Measurements from ENCODE around the gene NADSYN1. TPM values are rescaled to one million over a fixed set of nuclear protein-coding genes. Genes with fewer than 3 reads are reported as not detected.

NADSYN1 gene
- total RNA-seq, 1 donor from 2014 or later = 87.9 TPM

GRCh38 chr11:71505781-71506180, 52.8 kb downstream of the NADSYN1 start:
- Histone ChIP-seq H4K20me1 (ENCODE audit: insufficient read depth, low read length) (no peaks in the 10 kb centered on the region), H3K27ac (ENCODE audit: low read depth, low read length) (no peak overlapping the region), H3K4me2 (ENCODE audit: low read length) (no peak overlapping the region), H3K79me2 (ENCODE audit: insufficient read depth, low read length) (no peaks in the 10 kb centered on the region), H2AFZ (ENCODE audit: low read depth, low read length) (no peak overlapping the region), H3K4me3 (ENCODE audit: insufficient read depth, low read depth, low read length) (no peak overlapping the region), H3K4me1 (ENCODE audit: insufficient read depth, low read length) (no peaks in the 10 kb centered on the region), H3K9ac (ENCODE audit: low read length) (no peak overlapping the region), H3K27me3 (ENCODE audit: insufficient read depth, low read length) (no peaks in the 10 kb centered on the region), H3K36me3 (ENCODE audit: insufficient read depth, low read length) (peaks cover 3% of the 10 kb centered on the region), H3K9me3 (ENCODE audit: insufficient read depth, low read depth, low read length) (peaks cover 4% of the 10 kb centered on the region)
- H3K27ac Mint-ChIP-seq (ENCODE audit: unreplicated experiment) = no peak overlapping the region
- H3K4me1 Mint-ChIP-seq (ENCODE audit: low read depth, unreplicated experiment) = peaks cover 3% of the 10 kb centered on the region
- no peaks in the 10 kb centered on the region for H3K27me3 Mint-ChIP-seq (ENCODE audit: low read depth, unreplicated experiment)
- DNase-seq (ENCODE audit: low read depth) (no peak), FAIRE-seq (no peak)
- no peak for TF ChIP-seq CTCF (IDR thresholded peaks at IDR 0.05; ENCODE audit: insufficient read depth, low read depth, low read length)
- TF ChIP-seq EZH2 (IDR thresholded peaks at IDR 0.05; ENCODE audit: insufficient read depth, low read length) = no peak
- peaks cover 33% of the 10 kb centered on the region for H3K9me3 Mint-ChIP-seq (ENCODE audit: unreplicated experiment)
- peaks cover 35% of the 10 kb centered on the region for H3K36me3 Mint-ChIP-seq (ENCODE audit: low read depth, unreplicated experiment)
- no peak overlapping the region for H3K4me3 Mint-ChIP-seq (ENCODE audit: unreplicated experiment)

DNA sequence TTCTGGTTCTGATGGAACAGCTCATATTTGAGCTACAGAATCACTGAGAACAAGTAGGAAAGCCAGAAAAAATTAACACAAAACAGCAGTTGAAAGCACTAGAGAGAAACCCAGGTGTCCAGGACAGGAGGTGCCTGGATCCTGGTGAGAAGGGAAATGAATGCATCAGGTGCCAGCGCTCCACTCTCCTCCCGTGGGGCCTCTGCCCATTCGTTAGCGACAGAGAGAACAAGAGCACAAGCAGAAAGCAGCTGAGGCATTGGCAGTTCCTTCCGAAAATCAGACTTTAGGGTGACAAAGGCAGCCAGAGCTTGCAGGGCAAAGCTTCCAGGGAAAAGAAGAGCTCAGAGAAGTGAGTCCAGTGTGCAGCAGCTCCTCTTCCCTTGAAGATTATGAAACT, 54.1 kb downstream of the NADSYN1 start:
- Histone ChIP-seq H3K27me3 (ENCODE audit: insufficient read depth, low read length) (no peaks in the 10 kb centered on the region), H3K79me2 (ENCODE audit: insufficient read depth, low read length) (no peaks in the 10 kb centered on the region), H3K27ac (ENCODE audit: low read depth, low read length) (no peak overlapping the region), H3K36me3 (ENCODE audit: insufficient read depth, low read length) (peaks cover 3% of the 10 kb centered on the region), H3K9me3 (ENCODE audit: insufficient read depth, low read depth, low read length) (peaks cover 6% of the 10 kb centered on the region), H3K9ac (ENCODE audit: low read length) (no peak overlapping the region), H3K4me3 (ENCODE audit: insufficient read depth, low read depth, low read length) (no peak overlapping the region), H3K4me1 (ENCODE audit: insufficient read depth, low read length) (no peaks in the 10 kb centered on the region), H4K20me1 (ENCODE audit: insufficient read depth, low read length) (no peaks in the 10 kb centered on the region), H3K4me2 (ENCODE audit: low read length) (no peak overlapping the region), H2AFZ (ENCODE audit: low read depth, low read length) (no peak overlapping the region)
- H3K36me3 Mint-ChIP-seq (ENCODE audit: low read depth, unreplicated experiment) = peaks cover 37% of the 10 kb centered on the region
- DNase-seq (ENCODE audit: low read depth) = no peak
- no peak overlapping the region for H3K27ac Mint-ChIP-seq (ENCODE audit: unreplicated experiment)
- H3K4me1 Mint-ChIP-seq (ENCODE audit: low read depth, unreplicated experiment) = peaks cover 3% of the 10 kb centered on the region
- TF ChIP-seq EZH2 (IDR thresholded peaks at IDR 0.05; ENCODE audit: insufficient read depth, low read length) (no peak), CTCF (IDR thresholded peaks at IDR 0.05; ENCODE audit: insufficient read depth, low read depth, low read length) (no peak)
- peaks cover 3% of the 10 kb centered on the region for H3K27me3 Mint-ChIP-seq (ENCODE audit: low read depth, unreplicated experiment)
- H3K9me3 Mint-ChIP-seq (ENCODE audit: unreplicated experiment) = peaks cover 42% of the 10 kb centered on the region
- FAIRE-seq = no peak
- H3K4me3 Mint-ChIP-seq (ENCODE audit: unreplicated experiment) = no peak overlapping the region

DNA sequence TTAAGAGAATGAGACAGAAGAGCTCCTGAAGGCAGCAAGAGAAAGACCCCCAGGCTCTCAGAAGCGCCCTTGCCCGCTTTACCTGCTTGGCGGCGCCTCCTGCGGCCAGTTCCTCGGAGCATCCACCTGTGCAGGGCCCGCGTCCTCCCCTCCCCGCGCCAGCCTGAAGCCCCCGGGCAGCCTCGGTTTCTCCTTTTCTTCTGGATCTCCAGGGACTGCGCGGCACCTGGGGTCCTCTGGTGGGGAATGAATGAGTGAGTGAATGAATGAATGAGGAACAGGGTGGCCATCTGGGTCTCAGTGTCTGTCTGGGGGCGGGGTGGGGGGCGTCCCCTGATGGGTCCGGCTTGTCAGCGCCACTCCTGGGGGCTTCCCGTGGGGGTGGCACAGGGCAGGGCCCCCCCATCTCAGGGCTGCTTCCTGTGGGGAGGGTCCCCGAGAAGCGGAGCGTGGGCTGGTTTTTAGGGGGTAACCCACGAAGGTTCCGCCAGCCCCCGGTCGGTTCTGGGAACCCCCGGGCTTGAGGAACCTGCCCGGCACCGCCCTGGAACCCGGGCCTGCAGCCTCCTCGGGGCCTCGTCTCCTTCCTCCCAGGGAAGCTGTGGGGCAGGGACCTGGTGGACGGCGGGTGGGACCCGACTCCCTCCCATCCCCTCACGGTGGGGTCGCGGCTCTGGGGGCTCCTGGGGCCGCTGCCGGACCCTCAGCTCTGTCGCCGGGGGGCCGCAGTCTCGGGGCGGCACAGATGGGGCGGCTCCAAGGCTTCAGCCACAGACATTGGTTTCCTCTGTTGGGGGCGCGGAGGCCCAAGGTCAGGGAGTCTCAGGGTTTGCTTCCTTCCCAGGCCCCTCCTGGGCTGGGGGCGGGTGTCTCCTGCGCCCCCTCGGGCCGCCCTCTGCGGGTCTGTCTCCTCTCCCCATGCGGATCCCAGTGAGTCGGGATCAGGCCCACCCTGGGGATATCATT, 65.8 kb downstream of the NADSYN1 start:
- TF ChIP-seq CTCF (IDR thresholded peaks at IDR 0.05; ENCODE audit: insufficient read depth, low read depth, low read length) (no peak), EZH2 (IDR thresholded peaks at IDR 0.05; ENCODE audit: insufficient read depth, low read length) (no peak)
- H3K9ac ChIP-seq (ENCODE audit: low read length) = no peak overlapping the region
- H3K79me2 ChIP-seq (ENCODE audit: insufficient read depth, low read length) = no peaks in the 10 kb centered on the region
- DNase-seq (ENCODE audit: low read depth) (no peak), FAIRE-seq (no peak)
- no peaks in the 10 kb centered on the region for H3K9me3 ChIP-seq (ENCODE audit: insufficient read depth, low read depth, low read length)
- Mint-ChIP-seq H3K36me3 (ENCODE audit: low read depth, unreplicated experiment) (no peaks in the 10 kb centered on the region), H3K27ac (ENCODE audit: unreplicated experiment) (no peak overlapping the region), H3K27me3 (ENCODE audit: low read depth, unreplicated experiment) (peaks cover 11% of the 10 kb centered on the region), H3K9me3 (ENCODE audit: unreplicated experiment) (peaks cover 17% of the 10 kb centered on the region), H3K4me1 (ENCODE audit: low read depth, unreplicated experiment) (no peaks in the 10 kb centered on the region), H3K4me3 (ENCODE audit: unreplicated experiment) (no peak overlapping the region)
- H2AFZ ChIP-seq (ENCODE audit: low read depth, low read length) = no peak overlapping the region
- H3K27me3 ChIP-seq (ENCODE audit: insufficient read depth, low read length) = no peaks in the 10 kb centered on the region
- H3K4me2 ChIP-seq (ENCODE audit: low read length) = no peak overlapping the region
- no peak overlapping the region for H3K4me3 ChIP-seq (ENCODE audit: insufficient read depth, low read depth, low read length)
- no peaks in the 10 kb centered on the region for H3K4me1 ChIP-seq (ENCODE audit: insufficient read depth, low read length)
- no peak overlapping the region for H3K27ac ChIP-seq (ENCODE audit: low read depth, low read length)
- no peaks in the 10 kb centered on the region for H3K36me3 ChIP-seq (ENCODE audit: insufficient read depth, low read length)
- H4K20me1 ChIP-seq (ENCODE audit: insufficient read depth, low read length) = no peaks in the 10 kb centered on the region

All from astrocyte (in vitro differentiated cells and primary cell).